IgD-negative memory B cell (primary cell): ENCODE measurements around the gene FAM169A. TPM values are rescaled to one million over a fixed set of nuclear protein-coding genes. Genes with fewer than 3 reads are reported as not detected.
"Not testable (repeated sequence)": the region's sequence is repeated elsewhere in the genome, so short reads cannot be mapped to it uniquely, and the experiment has no call there.

Experiments
- H3K27ac Mint-ChIP-seq, 3 donors: one replicate each; pipeline ENCODE4 v1.8.0; 2020 to 2022; ENCODE audit warnings: mild to moderate bottlenecking in 3 of 3, mixed read lengths in 3 of 3, moderate library complexity in 1 of 3
- H3K27me3 Mint-ChIP-seq: one replicate; pipeline ENCODE4 v1.8.0; 2021; ENCODE audit warnings: mixed read lengths
- H3K36me3 Mint-ChIP-seq: one replicate; pipeline ENCODE4 v1.8.0; 2020; ENCODE audit warnings: mild to moderate bottlenecking, mixed read lengths
- H3K4me1 Mint-ChIP-seq, 3 donors: one replicate each; pipeline ENCODE4 v1.8.0; 2020 to 2022; ENCODE audit warnings: mixed read lengths in 3 of 3, mild to moderate bottlenecking in 1 of 3
- H3K4me3 Mint-ChIP-seq, 4 donors: one replicate each; pipeline ENCODE4 v1.8.0; 2020 to 2022; ENCODE audit warnings: mild to moderate bottlenecking in 4 of 4, mixed read lengths in 4 of 4, moderate library complexity in 3 of 4
- H3K9me3 Mint-ChIP-seq, 3 donors: one replicate each; pipeline ENCODE4 v1.8.0; 2020 to 2021; ENCODE audit warnings: mixed read lengths in 3 of 3, mild to moderate bottlenecking in 1 of 3
- polyA plus RNA-seq: library from polyadenylated mRNA; unstranded; fragments of 300-500 nt; fragmentation: Illumina TruSeq; gene quantifications from one replicate; pipeline ENCODE4 v1.2.3, GENCODE V29; 2021

The FAM169A gene
- polyA plus RNA-seq, 1 donor from 2014 or later, result 1.6 TPM

- no peaks in the 10 kb centered on the region for H3K27me3 Mint-ChIP-seq
- H3K4me3 Mint-ChIP-seq, result no peak overlapping the region
- no peaks in the 10 kb centered on the region for H3K4me1 Mint-ChIP-seq
- no peak overlapping the region for H3K27ac Mint-ChIP-seq
- H3K9me3 Mint-ChIP-seq, result no peaks in the 10 kb centered on the region
- no peaks in the 10 kb centered on the region for H3K36me3 Mint-ChIP-seq
Measured at GRCh38 chr5:74877624-74878304, 11.6 kb upstream of the FAM169A start.

GRCh38 chr5:74875994-74876791 is 10.0 kb upstream of the FAM169A start:
- Mint-ChIP-seq H3K4me1 (no peaks in the 10 kb centered on the region), H3K27me3 (no peaks in the 10 kb centered on the region), H3K27ac (no peak overlapping the region), H3K4me3 (no peak overlapping the region), H3K9me3 (no peaks in the 10 kb centered on the region), H3K36me3 (no peaks in the 10 kb centered on the region)

- Mint-ChIP-seq H3K27ac (no peak overlapping the region), H3K4me1 (no peaks in the 10 kb centered on the region), H3K4me3 (no peak overlapping the region), H3K9me3 (no peaks in the 10 kb centered on the region), H3K27me3 (peaks cover 6% of the 10 kb centered on the region), H3K36me3 (no peaks in the 10 kb centered on the region)
Measured at GRCh38 chr5:74873525-74874249, 7.5 kb upstream of the FAM169A start.

GRCh38 chr5:74870299-74871067 is 4.3 kb upstream of the FAM169A start:
- no peak overlapping the region for H3K4me3 Mint-ChIP-seq
- H3K27me3 Mint-ChIP-seq, result peaks cover 8% of the 10 kb centered on the region
- no peaks in the 10 kb centered on the region for H3K36me3 Mint-ChIP-seq
- H3K9me3 Mint-ChIP-seq, result no peaks in the 10 kb centered on the region
- peaks cover 0 to under 1% (median 0%) of the 10 kb centered on the region in 3 donors for H3K4me1 Mint-ChIP-seq
- no peak overlapping the region for H3K27ac Mint-ChIP-seq

GRCh38 chr5:74869414-74869813 is 3.2 kb upstream of the FAM169A start:
- not testable (repeated sequence) for H3K36me3 Mint-ChIP-seq, H3K4me1 Mint-ChIP-seq, H3K27ac Mint-ChIP-seq, H3K9me3 Mint-ChIP-seq, H3K4me3 Mint-ChIP-seq
- H3K27me3 Mint-ChIP-seq, result peaks cover 19% of the 10 kb centered on the region

GRCh38 chr5:74866596-74867162 is 492 bp upstream of the FAM169A start:
- Mint-ChIP-seq H3K4me3 (peak overlapping the region; percentile 84 to 89 (median 88)), H3K27me3 (peaks cover 21% of the 10 kb centered on the region), H3K4me1 (peaks cover 0 to 13% (median 0%) of the 10 kb centered on the region in 3 donors), H3K9me3 (no peaks in the 10 kb centered on the region), H3K36me3 (no peaks in the 10 kb centered on the region), H3K27ac (peak overlapping the region in 1 of 3 donors; percentile 83)

GRCh38 chr5:74865256-74865803 is 857 bp downstream of the FAM169A start:
- Mint-ChIP-seq H3K9me3 (no peaks in the 10 kb centered on the region), H3K27ac (peak overlapping the region in 2 of 3 donors; percentile 74 to 84), H3K4me1 (peaks cover 0 to 18% (median 0%) of the 10 kb centered on the region in 3 donors), H3K4me3 (peak overlapping the region; percentile 43 to 86 (median 82)), H3K27me3 (peaks cover 22% of the 10 kb centered on the region), H3K36me3 (no peaks in the 10 kb centered on the region)

- Mint-ChIP-seq H3K36me3 (no peaks in the 10 kb centered on the region), H3K27me3 (peaks cover 22% of the 10 kb centered on the region), H3K4me3 (peak overlapping the region; percentile 9 to 86 (median 82)), H3K9me3 (no peaks in the 10 kb centered on the region), H3K4me1 (peaks cover 0 to 19% (median 0%) of the 10 kb centered on the region in 3 donors), H3K27ac (peak overlapping the region in 1 of 3 donors; percentile 80)
Measured at GRCh38 chr5:74864823-74865222, 1.4 kb downstream of the FAM169A start.

- H3K4me1 Mint-ChIP-seq, result peaks cover 0 to 19% (median 0%) of the 10 kb centered on the region in 3 donors
- no peak overlapping the region for H3K27ac Mint-ChIP-seq
- H3K4me3 Mint-ChIP-seq, result peak overlapping the region in 2 of 4 donors; percentile 10 to 79
- H3K27me3 Mint-ChIP-seq, result peaks cover 16% of the 10 kb centered on the region
- H3K36me3 Mint-ChIP-seq, result no peaks in the 10 kb centered on the region
- no peaks in the 10 kb centered on the region for H3K9me3 Mint-ChIP-seq
Measured at GRCh38 chr5:74863726-74864125, 2.5 kb downstream of the FAM169A start.

GRCh38 chr5:74862221-74862620 is 4.0 kb downstream of the FAM169A start:
- H3K4me3 Mint-ChIP-seq, result no peak overlapping the region
- peaks cover 0 to 19% (median 0%) of the 10 kb centered on the region in 3 donors for H3K4me1 Mint-ChIP-seq
- no peak overlapping the region for H3K27ac Mint-ChIP-seq
- H3K27me3 Mint-ChIP-seq, result peaks cover 14% of the 10 kb centered on the region
- no peaks in the 10 kb centered on the region for H3K9me3 Mint-ChIP-seq
- H3K36me3 Mint-ChIP-seq, result no peaks in the 10 kb centered on the region

GRCh38 chr5:74856975-74857374 is 9.2 kb downstream of the FAM169A start:
- not testable (repeated sequence) for H3K27ac Mint-ChIP-seq, H3K4me3 Mint-ChIP-seq, H3K36me3 Mint-ChIP-seq, H3K27me3 Mint-ChIP-seq
- Mint-ChIP-seq H3K4me1 (peaks cover 0 to 10% (median 4%) of the 10 kb centered on the region in 3 donors), H3K9me3 (peaks cover 0 to 12% (median 0%) of the 10 kb centered on the region in 3 donors)

- Mint-ChIP-seq H3K4me1 (peaks cover 6 to 20% (median 8%) of the 10 kb centered on the region in 3 donors), H3K27ac (no peak overlapping the region), H3K27me3 (no peaks in the 10 kb centered on the region), H3K36me3 (peaks cover 2% of the 10 kb centered on the region), H3K4me3 (no peak overlapping the region), H3K9me3 (peaks cover 0 to 12% (median 0%) of the 10 kb centered on the region in 3 donors)
Measured at GRCh38 chr5:74853256-74853655, 12.9 kb downstream of the FAM169A start.

- Mint-ChIP-seq H3K4me3 (peak overlapping the region in 2 of 4 donors; percentile 20 to 46), H3K9me3 (peaks cover 0 to 12% (median 0%) of the 10 kb centered on the region in 3 donors), H3K27ac (peak overlapping the region in 1 of 3 donors; percentile 76), H3K27me3 (no peaks in the 10 kb centered on the region), H3K36me3 (peaks cover 2% of the 10 kb centered on the region), H3K4me1 (peaks cover 6 to 24% (median 12%) of the 10 kb centered on the region in 3 donors)
Measured at GRCh38 chr5:74851684-74852353, 14.4 kb downstream of the FAM169A start.
